Measurements from ENCODE around the gene CHMP1A. TPM values are rescaled to one million over a fixed set of nuclear protein-coding genes. Genes with fewer than 3 reads are reported as not detected.
"Not testable (repeated sequence)": the region's sequence is repeated elsewhere in the genome, so short reads cannot be mapped to it uniquely, and the experiment has no call there.

The CHMP1A gene
- polyA plus RNA-seq, 1 experiment: 53.5 TPM

DNA sequence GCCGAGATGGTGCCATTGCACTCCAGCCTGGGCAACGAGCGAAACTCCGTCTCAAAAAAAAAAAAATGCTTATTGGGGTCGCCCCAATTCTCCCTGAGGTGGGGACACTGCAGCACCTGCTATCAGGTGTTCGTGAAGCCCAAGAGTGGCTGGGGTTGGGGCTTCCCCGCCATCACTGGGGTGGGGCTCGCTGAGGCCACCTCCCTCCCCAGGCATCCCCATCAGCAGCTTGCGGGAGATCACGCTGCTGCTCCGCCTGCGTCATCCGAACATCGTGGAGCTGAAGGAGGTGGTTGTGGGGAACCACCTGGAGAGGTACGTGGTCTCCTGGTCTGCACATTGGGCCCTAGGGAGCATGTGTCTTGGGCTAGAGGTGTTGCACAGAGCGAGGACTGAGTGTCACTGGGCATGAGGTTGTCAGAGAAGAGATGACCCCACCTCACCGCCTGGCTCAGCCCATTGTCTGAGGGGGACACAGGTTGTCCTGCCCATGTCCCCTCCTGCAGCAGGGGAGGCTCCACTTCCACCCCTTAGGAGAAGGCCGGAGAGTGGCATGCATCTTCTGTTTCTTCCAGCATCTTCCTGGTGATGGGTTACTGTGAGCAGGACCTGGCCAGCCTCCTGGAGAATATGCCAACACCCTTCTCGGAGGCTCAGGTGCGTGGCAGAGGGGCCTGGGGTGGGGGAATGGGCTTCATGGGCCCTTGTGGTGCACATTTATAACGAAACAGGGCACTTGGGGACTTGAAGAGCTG is 33.9 kb upstream of the CHMP1A start:
- Histone ChIP-seq H3K4me3 (ENCODE audit: low read depth, low read length) (no peak overlapping the region), H3K27ac (ENCODE audit: low read depth, low read length) (no peak overlapping the region), H3K27me3 (ENCODE audit: control insufficient read depth, insufficient read depth, low read length) (no peaks in the 10 kb centered on the region), H3K9me3 (ENCODE audit: control insufficient read depth, insufficient read depth, low read length) (peaks cover 4% of the 10 kb centered on the region; the same call in 1 of the 2 replicates)
- ChIA-PET POLR2A (interaction anchor here (0.9 kb wide), 1 partner anchor 9 kb away, joined by 3 read pairs; no protein-coding TSS in a partner anchor), CTCF (no interaction called here)
- no peak for DNase-seq (ENCODE audit: low read depth, low spot score)
- TF ChIP-seq, protein P1, sequence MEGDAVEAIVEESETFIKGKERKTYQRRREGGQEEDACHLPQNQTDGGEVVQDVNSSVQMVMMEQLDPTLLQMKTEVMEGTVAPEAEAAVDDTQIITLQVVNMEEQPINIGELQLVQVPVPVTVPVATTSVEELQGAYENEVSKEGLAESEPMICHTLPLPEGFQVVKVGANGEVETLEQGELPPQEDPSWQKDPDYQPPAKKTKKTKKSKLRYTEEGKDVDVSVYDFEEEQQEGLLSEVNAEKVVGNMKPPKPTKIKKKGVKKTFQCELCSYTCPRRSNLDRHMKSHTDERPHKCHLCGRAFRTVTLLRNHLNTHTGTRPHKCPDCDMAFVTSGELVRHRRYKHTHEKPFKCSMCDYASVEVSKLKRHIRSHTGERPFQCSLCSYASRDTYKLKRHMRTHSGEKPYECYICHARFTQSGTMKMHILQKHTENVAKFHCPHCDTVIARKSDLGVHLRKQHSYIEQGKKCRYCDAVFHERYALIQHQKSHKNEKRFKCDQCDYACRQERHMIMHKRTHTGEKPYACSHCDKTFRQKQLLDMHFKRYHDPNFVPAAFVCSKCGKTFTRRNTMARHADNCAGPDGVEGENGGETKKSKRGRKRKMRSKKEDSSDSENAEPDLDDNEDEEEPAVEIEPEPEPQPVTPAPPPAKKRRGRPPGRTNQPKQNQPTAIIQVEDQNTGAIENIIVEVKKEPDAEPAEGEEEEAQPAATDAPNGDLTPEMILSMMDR (IDR thresholded peaks at IDR 0.05; ENCODE audit: low read depth, low read length): no peak

DNA sequence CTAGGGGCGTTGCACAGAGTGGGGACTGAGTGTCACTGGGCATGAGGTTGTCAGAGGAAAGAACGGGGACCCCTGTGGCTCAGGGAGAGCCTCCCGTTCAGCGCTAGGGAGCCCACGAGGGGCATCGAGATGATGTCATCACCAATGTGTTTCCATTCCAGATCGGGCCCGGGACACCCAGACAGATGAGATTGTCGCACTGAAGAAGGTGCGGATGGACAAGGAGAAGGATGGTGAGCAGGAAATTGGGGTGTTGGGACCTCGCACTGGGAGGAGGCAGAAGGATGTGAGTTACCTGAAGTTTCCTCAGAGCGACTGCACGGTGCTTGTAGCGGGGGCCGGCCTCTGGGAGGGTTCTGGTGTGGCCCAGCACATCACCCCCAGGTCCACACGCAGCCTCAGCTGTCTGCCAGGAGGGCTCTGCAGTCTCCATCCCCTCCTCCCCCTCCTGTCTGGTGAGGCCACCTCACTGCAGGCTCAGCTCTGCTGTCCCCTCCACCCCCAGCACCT is 32.9 kb upstream of the CHMP1A start:
- Histone ChIP-seq H3K27ac (ENCODE audit: low read depth, low read length) (no peak overlapping the region), H3K9me3 (ENCODE audit: control insufficient read depth, insufficient read depth, low read length) (peaks cover 10% of the 10 kb centered on the region), H3K27me3 (ENCODE audit: control insufficient read depth, insufficient read depth, low read length) (no peaks in the 10 kb centered on the region), H3K4me3 (ENCODE audit: low read depth, low read length) (no peak overlapping the region)
- ChIA-PET POLR2A (no interaction called here), CTCF (no interaction called here)
- no peak for DNase-seq (ENCODE audit: low read depth, low spot score)
- TF ChIP-seq, protein P1 (IDR thresholded peaks at IDR 0.05; ENCODE audit: low read depth, low read length): no peak

DNA sequence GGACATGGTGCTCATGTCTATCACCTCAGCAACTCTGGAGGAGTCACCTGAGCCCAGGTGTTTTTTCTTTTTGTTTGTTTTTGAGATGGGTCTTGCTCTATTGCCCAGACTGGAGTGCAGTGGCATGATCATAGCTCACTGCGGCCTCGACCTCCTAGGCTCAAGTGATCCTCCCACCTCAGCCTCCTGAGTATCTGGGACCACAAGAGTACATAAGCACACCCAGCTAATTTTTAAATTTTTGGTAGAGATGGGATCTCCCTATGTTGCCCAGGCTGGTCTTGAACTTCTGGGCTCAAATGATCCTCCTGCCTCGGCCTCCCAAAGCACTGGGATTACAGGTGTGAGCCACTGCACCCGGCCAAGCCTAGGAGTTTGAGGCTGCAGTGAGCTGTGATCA is 32.1 kb upstream of the CHMP1A start:
- H3K4me3 ChIP-seq (ENCODE audit: low read depth, low read length); H3K27ac ChIP-seq (ENCODE audit: low read depth, low read length); H3K27me3 ChIP-seq (ENCODE audit: control insufficient read depth, insufficient read depth, low read length); DNase-seq (ENCODE audit: low read depth, low spot score); POLR2A ChIA-PET: not testable (repeated sequence)
- peaks cover 17% of the 10 kb centered on the region for H3K9me3 ChIP-seq (ENCODE audit: control insufficient read depth, insufficient read depth, low read length)
- CTCF ChIA-PET: interaction anchor here (1.1 kb wide), 1 partner anchor 10 kb away, joined by 4 read pairs; no protein-coding TSS in a partner anchor

DNA sequence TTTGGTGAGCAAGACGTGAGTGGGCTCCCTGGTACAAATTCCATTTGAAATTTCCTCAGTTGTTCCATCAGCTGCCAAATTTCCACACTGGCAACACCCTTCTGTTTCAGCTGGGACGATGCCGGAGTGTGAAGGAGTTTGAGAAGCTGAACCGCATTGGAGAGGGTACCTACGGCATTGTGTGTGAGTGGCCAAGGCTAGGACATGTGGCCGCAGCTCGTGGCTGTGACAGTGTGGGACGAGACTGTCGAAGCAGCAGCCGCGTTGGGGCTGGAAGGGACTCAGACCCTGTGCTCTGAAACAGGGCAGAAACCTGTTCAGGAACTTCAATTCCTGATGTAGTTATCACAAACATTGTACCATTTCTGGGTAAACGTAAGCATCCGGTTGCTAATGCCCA is 31.6 kb upstream of the CHMP1A start:
- no peaks in the 10 kb centered on the region for H3K27me3 ChIP-seq (ENCODE audit: control insufficient read depth, insufficient read depth, low read length)
- DNase-seq (ENCODE audit: low read depth, low spot score): no peak
- no peak overlapping the region for H3K4me3 ChIP-seq (ENCODE audit: low read depth, low read length)
- TF ChIP-seq, protein P1 (IDR thresholded peaks at IDR 0.05; ENCODE audit: low read depth, low read length): no peak
- H3K9me3 ChIP-seq (ENCODE audit: control insufficient read depth, insufficient read depth, low read length): peaks cover 19% of the 10 kb centered on the region
- H3K27ac ChIP-seq (ENCODE audit: low read depth, low read length): no peak overlapping the region
- CTCF ChIA-PET: interaction anchor here (1.1 kb wide), 1 partner anchor 11 kb away, joined by 4 read pairs; no protein-coding TSS in a partner anchor
- POLR2A ChIA-PET: no interaction called here

- TF ChIP-seq, protein P1 (IDR thresholded peaks at IDR 0.05; ENCODE audit: low read depth, low read length): no peak
- ChIA-PET CTCF (interaction anchor here (0.7 to 1.1 kb wide), 2 partner anchors 12 kb away, joined by 4 to 7 read pairs; no protein-coding TSS in a partner anchor), POLR2A (interaction anchor here (0.6 kb wide), 1 partner anchor 344 kb away, joined by 3 read pairs; no protein-coding TSS in a partner anchor)
- no peak for DNase-seq (ENCODE audit: low read depth, low spot score)
- peaks cover 21% of the 10 kb centered on the region for H3K9me3 ChIP-seq (ENCODE audit: control insufficient read depth, insufficient read depth, low read length)
- H3K27me3 ChIP-seq (ENCODE audit: control insufficient read depth, insufficient read depth, low read length): no peaks in the 10 kb centered on the region
- no peak overlapping the region for H3K4me3 ChIP-seq (ENCODE audit: low read depth, low read length)
- H3K27ac ChIP-seq (ENCODE audit: low read depth, low read length): no peak overlapping the region
Observed at GRCh38 chr16:89688395-89688794, 30.9 kb upstream of the CHMP1A start.

All from AG04450 (cell line).